Superior temporal gyrus (tissue), 1 donor: ENCODE results near the gene DSE.
"Not testable (repeated sequence)": the region's sequence is repeated elsewhere in the genome, so short reads cannot be mapped to it uniquely, and the experiment has no call there.

Source experiments
- DNase-seq: peaks from one replicate; pipeline ENCODE4 v3.0.0-alpha.2; 2016; ENCODE audit errors: extremely low spot score

Gene DSE

DNA sequence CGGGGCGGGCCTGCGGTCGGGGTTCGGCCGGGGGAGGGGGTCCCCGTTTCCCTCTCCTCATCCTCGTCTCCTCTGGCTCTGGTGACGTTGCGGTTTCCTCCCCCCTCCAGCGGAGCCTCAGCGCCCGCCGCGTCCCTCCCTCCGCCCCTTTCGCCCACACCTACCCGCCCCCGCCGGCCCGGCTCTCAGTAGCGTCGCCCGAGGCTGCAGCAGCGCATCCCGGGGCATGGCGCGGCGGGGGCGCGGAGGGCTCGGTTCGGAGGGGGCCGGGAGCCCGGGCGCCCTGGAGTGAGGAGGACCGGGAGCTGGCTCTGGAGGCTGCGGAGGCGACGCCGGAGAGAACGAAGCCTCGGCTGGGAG is at the start of gene DSE:
Gene DSE (plus strand): TSS at position 188 of the 360 bp plus-strand sequence. CDS start 28,304 bp downstream, outside the sequence.
- DNase-seq: peak; percentile 49

DNA sequence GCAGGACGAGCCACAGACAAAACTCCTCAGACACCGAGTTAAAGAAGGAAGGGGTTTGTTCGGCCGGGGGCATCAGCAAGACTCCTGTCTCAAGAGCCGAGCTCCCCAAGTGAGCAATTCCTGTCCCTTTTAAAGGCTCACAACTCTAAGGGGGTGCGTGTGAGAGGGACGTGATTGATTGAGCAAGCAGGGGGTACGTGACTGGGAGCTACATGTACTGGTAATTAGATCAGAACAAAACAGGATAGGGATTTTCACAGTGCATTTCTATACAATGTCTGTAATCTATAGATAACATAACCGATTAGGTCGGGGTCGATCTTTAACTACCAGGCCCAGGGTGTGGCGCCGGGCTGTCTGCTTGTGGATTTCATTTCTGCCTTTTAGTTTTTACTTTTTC is 48.8 kb upstream of the DSE start:
- DNase-seq: not testable (repeated sequence)

- no peak for DNase-seq
Observed at GRCh38 chr6:116323863-116324262, 46.9 kb upstream of the DSE start.

- DNase-seq: not testable (repeated sequence)
Observed at GRCh38 chr6:116325634-116326132, 45.1 kb upstream of the DSE start.

DNA sequence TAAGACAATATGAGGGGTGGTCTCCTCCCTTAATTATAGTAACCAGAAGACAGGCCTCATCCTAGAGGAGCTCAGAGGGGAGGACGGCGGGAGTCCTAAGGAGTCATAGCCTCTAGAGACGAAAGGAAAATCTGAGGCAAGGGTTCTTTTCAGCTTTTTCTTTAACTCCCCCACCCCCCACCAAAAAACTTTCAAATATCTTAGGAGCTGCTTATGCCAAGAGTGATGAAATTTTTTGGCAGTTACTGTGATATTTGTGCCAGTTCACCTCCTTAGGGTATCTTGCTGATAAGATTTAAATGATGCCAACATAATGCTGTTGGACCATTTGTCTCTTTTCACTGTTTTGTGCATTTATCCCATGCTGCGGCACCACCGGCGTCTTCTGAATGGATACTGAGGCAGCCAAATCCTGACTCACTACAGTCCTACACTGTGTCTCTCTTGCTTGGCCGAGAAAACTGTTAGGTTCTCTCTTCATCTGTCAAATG is 44.5 kb upstream of the DSE start:
- no peak for DNase-seq

DNA sequence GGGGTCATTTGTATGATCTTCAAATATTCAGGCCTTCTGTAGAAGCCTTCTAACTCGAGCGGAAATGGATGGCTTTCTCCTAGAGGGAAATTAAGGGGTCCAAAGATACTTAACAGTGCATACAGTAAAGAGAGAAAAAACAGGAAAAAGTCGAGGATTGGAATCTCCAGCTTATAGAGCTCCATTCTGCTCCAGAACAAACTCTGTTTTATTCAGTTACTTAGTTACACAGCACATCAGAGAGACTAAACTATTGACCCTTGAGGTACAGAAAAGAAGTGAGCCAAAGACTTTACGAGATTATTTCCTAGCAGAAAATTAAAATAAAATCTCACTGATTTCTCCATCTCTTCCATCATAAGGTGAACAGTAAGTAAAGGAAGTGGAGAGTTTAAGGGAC is 43.8 kb upstream of the DSE start:
- no peak for DNase-seq

DNA sequence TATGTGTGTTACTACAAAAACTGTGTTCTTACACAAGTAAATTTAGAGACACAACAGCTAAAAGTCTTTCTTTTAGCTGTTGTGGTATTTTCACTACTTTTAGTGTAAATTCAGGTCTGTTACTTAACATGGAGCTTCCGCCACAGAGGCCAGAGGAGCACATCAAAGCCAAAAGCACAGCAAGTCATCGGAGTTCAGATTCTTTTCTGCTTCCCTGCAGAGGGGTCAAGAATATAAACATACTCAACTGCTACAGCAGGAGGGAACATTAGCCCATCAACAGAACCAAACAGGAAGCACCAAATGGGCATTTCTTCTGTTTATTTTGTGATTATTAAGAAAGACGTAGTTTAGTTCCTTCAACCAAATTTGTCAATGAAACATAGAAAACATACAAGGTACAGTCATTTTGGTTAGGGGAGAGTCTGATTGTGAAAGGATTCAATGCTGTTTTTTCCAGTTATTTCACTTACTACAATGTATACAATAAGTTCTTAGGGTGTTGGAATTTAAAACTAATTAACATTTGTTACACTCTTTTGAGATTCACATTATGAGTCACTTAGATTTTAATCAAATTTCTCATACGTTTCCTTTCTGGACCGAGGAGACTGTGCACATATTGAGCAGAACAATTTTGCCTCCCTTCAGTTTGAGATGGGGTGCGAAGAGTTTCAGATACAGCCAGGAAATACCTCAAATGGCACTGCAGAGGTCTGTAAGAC is 42.8 kb upstream of the DSE start:
- no peak for DNase-seq

DNA sequence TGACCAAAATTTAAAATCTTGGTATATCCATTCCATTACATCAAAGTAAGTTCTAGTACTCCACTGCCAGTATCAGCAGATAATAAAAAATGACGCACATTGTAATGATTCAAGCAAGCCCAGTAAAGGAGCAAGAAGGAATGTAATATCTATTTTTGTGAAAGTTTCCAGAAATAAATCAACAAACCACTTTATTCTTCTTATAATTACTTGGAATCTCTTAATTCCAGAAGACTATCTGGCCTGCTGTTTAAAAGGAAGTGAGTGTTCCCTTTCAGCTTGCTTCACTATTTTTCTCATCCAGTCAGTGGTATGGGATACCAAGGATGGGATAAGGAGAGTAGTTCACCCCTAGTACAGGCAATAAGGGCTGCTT is 42.2 kb upstream of the DSE start:
- no peak for DNase-seq

GRCh38 chr6:116329156-116329555 is 41.6 kb upstream of the DSE start:
- DNase-seq: no peak

DNA sequence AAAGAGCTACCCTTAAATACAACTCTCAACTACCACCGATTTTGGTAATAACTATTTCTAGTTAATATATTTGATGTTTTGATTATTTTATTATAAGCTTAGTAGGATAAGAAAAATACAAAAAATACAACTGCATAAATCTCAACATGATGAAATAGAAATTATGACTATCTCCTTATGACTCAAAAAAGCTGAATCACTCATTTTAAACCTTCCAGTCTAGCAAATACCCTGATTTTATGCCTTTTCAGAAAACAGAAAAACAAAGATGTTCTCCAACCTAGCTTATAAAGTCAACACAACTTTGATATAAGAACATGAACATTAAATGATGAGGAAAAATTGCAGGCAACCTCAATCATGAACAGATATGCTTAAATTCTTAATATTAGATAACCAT is 40.2 kb upstream of the DSE start:
- no peak for DNase-seq

DNA sequence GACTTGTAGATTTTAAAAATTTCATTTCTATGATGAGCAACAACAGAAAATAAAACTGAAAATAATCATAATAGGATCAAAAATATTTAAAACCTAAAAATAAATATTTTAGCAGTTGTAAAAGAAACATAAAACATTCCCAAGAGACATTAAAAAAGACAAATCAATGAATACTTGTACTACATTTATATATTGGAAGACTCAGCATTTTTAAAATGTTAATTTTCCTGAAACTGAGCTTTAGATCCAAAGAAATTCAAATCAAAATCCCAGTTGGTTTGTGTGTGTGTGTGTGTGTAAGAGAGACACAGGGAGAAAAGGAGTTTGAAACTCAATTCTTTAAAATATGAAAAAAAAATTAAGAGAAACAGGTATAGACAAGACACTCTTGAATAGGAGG is 38.7 kb upstream of the DSE start:
- no peak for DNase-seq

DNA sequence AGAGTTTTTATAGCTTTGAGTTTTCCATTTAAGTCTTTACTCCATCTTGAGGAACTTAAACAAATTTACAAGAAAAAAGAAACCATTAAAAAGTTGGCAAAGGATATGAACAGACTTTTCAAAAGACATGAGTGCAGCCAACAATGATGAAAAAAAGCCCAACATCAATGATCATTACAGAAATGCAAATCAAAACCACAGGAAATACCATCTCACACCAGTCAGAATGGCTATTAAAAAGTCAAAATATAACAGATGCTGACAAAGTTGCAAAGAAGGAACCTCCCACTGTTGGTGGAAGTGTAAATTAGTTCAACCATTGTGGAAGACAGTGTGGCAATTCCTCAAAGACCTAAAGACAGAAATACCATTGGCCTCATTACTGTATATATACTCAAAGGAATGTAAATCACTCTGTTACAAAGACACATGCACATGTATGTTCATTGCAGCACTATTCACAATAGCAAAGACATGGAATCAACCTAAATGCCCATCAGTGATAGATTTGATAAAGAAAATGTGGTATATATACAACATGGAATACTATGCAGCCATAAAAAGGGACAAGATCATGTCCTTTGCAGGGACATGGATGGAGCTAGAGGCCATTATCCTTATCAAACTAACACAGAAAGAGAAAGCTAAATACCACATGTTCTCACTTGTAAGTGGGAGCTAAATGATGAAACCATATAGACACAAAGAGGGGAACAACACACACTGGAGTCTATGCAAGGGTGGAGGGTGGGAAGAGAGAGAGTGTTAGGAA is 35.9 kb upstream of the DSE start:
- DNase-seq: not testable (repeated sequence)

DNA sequence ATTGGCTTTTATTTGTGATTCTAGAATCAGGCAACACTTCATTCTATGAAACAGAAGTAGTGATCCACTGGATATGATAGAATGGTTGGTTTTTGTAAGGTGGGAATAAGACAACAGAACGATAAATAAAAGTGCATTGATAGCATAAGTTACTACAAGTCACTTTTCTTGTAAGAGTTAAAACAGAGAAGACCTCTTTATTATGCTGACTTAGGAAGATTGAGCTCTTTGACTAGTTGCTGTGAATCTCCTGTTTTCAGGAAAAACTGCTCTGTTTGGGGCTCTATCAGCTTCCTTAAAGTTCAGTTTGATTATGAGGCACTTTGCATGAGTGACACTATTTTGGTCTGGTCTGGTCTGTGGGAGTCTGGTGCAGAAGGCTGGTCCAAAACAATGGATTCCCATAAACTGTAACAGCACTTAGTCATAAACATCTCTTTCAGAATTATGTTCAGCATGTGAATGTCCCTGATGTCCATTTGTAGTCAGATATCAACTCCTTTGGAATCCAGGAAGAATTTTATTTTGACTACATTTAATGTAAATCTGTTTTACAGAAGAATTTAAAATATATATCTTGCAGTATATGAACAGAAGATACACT is 35.0 kb upstream of the DSE start:
- no peak for DNase-seq

DNA sequence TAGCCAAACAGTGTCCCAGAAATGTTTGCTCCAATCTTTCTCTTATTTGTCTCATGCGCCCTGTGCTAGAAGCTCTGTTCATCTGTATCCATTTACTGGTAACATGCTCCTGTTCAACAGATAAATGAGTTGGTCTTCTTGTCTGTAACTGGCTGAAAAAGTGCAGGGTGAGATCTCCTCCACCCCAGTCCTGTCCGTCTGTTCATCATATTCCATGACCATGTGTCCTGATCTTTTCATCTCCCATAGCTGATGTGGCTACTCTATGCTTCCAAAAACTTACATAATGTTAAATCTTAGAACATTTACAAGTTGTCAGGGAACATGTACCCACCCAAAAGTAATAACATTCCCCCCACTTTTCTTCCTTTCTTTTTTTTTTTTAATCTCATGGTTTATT is 31.8 kb upstream of the DSE start:
- DNase-seq: no peak

GRCh38 chr6:116340625-116341024 is 30.1 kb upstream of the DSE start:
- DNase-seq: not testable (repeated sequence)

- no peak for DNase-seq
Observed at GRCh38 chr6:116349216-116349615, 21.5 kb upstream of the DSE start.

DNA sequence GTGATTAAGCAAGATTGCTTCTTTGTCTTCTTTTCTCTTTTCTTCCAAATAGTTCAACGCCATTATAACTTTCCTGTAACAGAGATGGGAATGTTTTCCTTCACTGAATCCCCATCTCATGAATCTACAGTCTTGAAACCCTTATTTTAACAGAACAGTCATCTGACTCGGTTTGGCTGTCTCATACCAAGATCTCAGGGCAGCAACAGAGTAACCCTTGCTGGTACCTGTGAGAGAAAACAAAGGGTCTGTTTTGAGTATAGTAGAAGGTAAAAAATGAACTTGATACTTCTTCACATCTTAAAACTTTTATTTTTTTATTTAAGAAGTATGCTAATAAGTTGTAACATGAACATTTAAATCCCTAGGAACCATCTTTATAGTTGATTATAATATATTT is 19.6 kb upstream of the DSE start:
- no peak for DNase-seq

- DNase-seq: peak; percentile 6
Observed at GRCh38 chr6:116352515-116353471, 18.0 kb upstream of the DSE start.

DNA sequence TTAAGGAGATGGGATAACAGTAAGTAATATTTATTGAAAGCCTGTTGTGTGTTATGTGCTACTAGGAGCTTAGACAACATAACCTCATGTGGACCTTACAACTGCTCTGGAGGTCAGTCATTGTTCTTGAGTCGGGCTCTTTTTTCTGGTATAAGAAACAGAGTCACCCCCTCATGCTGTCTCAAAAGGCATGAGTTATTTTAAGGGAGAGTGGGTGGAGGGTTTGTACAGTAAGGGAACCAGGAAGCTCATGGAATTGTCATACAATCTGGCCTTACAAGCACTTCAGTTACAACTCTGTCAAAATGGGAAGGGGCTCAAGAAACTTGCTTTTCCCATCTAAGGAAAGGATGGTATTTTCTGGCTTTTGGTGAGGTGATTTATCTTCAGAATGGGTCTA is 16.5 kb upstream of the DSE start:
- DNase-seq: peak; percentile 5

DNA sequence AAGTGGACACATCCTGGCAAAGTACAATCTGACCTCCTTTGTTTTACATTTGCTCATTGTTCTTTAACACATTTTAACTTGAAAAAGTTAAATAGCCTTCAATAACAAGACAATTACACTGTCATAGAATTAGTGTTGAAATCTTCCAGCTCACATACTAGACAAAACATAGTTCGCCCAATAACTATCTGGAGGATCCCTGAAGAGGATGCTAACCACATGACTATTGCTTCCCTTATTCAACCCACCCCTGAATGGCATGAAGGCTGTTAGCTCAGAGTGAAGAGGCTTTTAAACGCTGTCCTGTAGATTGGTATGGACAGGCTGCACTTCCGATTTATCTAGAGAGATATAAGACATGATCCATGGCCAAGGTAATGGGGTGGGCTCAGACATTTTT is 15.0 kb upstream of the DSE start:
- DNase-seq: no peak

DNA sequence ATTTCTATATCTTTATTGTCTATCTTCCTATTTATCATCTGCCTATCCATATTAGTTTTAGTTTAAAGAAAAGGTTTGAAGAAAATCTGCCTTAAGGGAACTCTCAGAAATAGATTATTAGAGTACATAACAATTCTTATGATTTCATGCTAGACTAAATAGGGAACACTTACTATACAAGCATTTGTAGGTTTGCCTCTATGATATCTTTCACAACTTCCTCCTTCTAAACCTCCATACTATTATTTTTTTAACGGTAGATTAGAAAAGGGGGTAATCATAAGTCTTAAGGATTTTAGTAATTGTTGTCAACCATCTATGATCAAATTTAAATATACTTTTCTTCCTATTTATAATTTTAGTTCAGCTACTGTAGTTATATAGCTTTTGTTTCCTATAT is 11.6 kb upstream of the DSE start:
- DNase-seq: no peak

GRCh38 chr6:116359835-116360234 is 10.9 kb upstream of the DSE start:
- DNase-seq: no peak
